Measurements from ENCODE around the gene CPB1.

CPB1 gene

DNA sequence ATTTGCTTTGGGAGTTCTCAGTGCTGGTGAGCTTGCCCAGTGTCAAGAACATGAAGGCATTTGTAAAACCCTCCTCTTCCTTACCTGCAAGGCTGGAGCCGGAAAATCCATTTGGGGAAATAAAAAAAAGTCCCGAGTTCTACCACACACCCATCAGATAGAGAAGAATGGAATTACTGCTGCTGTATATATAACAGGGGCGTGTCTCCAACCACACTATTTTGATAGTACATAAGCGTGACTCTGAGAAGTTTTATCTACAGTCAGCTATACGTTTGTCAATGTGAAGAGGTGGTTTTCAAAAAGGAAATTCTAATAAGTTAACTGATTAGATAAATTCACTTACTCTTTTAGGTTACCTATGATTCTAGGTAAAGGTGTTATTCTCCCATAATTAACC, 36.2 kb downstream of the CPB1 start:
- H3K9ac ChIP-seq (ENCODE audit: low read depth, low read length), result no peak overlapping the region
- no peaks in the 10 kb centered on the region for H3K9me3 ChIP-seq (ENCODE audit: control insufficient read depth, insufficient read depth, low read length)
- no peak overlapping the region for H3K4me3 ChIP-seq (ENCODE audit: low read depth, low read length)
- H3K36me3 ChIP-seq (ENCODE audit: control insufficient read depth, insufficient read depth, low read length), result no peaks in the 10 kb centered on the region
- no peaks in the 10 kb centered on the region for H3K27me3 ChIP-seq (ENCODE audit: control insufficient read depth, insufficient read depth, low read length)
- H3K4me1 ChIP-seq (ENCODE audit: control insufficient read depth, insufficient read depth, low read length), result no peaks in the 10 kb centered on the region

DNA sequence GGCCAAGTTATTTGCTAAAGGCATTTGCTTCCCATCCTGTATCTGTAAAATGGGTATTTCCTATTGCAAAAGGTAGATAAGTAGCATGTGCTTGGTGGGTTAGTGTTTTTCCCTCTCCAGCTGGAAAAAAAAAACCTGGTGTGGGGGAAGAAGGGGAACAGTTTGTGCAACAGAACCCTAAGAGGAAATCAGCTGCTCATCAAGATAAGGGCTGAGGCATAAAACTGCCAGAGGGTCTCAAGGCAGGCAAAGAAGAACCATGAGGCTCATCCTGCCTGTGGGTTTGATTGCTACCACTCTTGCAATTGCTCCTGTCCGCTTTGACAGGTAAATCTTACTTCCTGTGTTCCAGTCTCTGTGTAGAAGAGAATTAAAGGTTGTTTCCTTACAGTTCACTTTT, 37.4 kb downstream of the CPB1 start, which contains the start of gene CPA3:
CPA3 (plus strand) TSS at position 248 of the 400 bp plus-strand sequence; CDS start at position 260, 12 bp downstream.
- no peaks in the 10 kb centered on the region for H3K36me3 ChIP-seq (ENCODE audit: control insufficient read depth, insufficient read depth, low read length)
- H3K9ac ChIP-seq (ENCODE audit: low read depth, low read length), result no peak within 1 kb of the TSS
- H3K4me3 ChIP-seq (ENCODE audit: low read depth, low read length), result no peak within 1 kb of the TSS
- no peaks in the 10 kb centered on the region for H3K27me3 ChIP-seq (ENCODE audit: control insufficient read depth, insufficient read depth, low read length)
- no peaks in the 10 kb centered on the region for H3K4me1 ChIP-seq (ENCODE audit: control insufficient read depth, insufficient read depth, low read length)
- H3K9me3 ChIP-seq (ENCODE audit: control insufficient read depth, insufficient read depth, low read length), result no peaks in the 10 kb centered on the region

DNA sequence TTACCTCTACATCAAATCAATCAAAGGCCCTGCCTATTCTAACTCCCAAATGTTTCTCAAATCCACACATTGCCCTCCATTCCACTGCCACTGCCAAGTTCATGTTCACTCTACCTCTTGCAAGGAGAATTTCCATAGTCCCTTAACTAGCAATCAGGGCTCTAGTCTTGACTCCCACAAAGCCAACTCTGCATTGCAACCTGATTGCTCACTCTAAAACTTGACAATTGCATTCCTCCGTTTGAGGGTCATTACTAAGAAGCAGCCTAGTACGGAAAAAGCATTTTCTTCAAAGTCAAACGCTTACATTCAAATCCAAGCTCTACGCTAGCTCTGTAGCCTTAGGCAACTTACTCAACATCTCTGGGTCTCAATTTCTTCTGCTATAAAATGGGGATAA, 38.6 kb downstream of the CPB1 start:
- H3K36me3 ChIP-seq (ENCODE audit: control insufficient read depth, insufficient read depth, low read length), result no peaks in the 10 kb centered on the region
- no peak overlapping the region for H3K4me3 ChIP-seq (ENCODE audit: low read depth, low read length)
- no peak overlapping the region for H3K9ac ChIP-seq (ENCODE audit: low read depth, low read length)
- no peaks in the 10 kb centered on the region for H3K4me1 ChIP-seq (ENCODE audit: control insufficient read depth, insufficient read depth, low read length)
- no peaks in the 10 kb centered on the region for H3K9me3 ChIP-seq (ENCODE audit: control insufficient read depth, insufficient read depth, low read length)
- no peaks in the 10 kb centered on the region for H3K27me3 ChIP-seq (ENCODE audit: control insufficient read depth, insufficient read depth, low read length)

DNA sequence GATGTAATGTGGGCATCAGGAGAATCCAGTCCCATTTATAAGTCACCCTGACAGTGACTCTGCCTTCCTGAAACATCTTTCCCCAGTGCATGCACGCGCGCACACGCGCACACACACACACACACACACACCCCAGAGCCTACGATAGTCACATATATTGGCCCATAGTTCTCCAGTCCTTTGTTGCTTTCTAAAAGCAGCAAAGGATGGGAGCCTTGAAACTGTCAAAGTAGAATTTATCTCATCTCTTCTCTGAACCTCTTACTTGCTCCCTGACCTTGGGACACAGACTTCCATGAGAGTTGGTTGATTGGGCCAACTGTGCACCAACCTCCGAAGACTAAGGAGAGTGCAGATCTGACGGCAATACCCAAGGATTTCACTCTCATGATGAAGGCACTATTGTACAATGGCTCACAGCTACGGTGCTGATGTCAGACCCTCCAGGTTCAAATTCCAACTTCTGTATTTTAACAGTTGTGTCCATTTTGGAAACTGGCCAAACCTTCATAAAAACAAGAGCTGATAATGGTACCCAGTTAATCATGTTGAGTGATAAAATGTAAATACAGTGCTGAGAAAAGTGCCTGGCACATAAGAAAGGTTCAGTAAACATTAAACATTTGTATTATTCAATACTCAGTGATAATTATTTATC, 45.8 kb downstream of the CPB1 start:
- Histone ChIP-seq H3K4me1 (ENCODE audit: control insufficient read depth, insufficient read depth, low read length) (no peaks in the 10 kb centered on the region), H3K4me3 (ENCODE audit: low read depth, low read length) (no peak overlapping the region), H3K9ac (ENCODE audit: low read depth, low read length) (no peak overlapping the region), H3K27me3 (ENCODE audit: control insufficient read depth, insufficient read depth, low read length) (no peaks in the 10 kb centered on the region), H3K9me3 (ENCODE audit: control insufficient read depth, insufficient read depth, low read length) (no peaks in the 10 kb centered on the region), H3K36me3 (ENCODE audit: control insufficient read depth, insufficient read depth, low read length) (no peaks in the 10 kb centered on the region)

DNA sequence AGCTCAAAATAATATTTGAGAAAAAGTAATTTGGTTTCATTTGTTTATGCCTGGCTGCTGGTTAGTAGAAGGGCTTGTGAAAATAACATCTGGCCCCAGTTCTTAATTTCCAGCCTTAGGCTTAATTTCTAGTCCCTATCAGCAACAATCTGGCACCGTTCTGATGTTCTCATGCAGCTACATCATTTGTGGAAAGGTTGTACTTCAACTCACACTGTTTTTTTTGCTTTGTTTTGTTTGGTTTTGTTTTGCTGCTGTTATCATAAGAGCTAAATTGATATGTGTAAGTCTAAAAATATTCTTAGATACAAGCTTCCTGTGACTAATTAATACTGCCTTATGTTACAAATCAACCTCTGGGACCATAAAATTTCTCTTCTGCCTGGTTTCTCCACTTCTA, 46.4 kb downstream of the CPB1 start:
- Histone ChIP-seq H3K27me3 (ENCODE audit: control insufficient read depth, insufficient read depth, low read length) (no peaks in the 10 kb centered on the region), H3K4me3 (ENCODE audit: low read depth, low read length) (no peak overlapping the region), H3K9ac (ENCODE audit: low read depth, low read length) (no peak overlapping the region), H3K36me3 (ENCODE audit: control insufficient read depth, insufficient read depth, low read length) (no peaks in the 10 kb centered on the region), H3K9me3 (ENCODE audit: control insufficient read depth, insufficient read depth, low read length) (no peaks in the 10 kb centered on the region), H3K4me1 (ENCODE audit: control insufficient read depth, insufficient read depth, low read length) (no peaks in the 10 kb centered on the region)

DNA sequence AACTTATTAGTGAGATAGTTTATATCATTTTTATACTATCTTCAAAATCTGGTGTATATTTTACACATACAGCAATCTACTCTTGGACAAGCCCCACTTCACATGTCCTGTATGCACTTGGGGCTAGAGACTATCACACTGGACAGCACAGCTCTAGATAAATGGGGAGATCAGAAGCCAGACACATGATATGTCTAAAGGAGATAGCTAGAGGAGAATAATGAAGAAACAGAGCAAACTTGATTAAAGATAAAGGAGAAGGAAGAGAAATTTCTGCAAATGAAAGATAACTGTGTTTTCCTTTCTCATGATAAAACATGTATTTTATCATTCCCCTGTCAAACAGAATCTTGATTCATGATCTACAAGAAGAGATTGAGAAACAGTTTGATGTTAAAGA, 50.5 kb downstream of the CPB1 start:
- no peaks in the 10 kb centered on the region for H3K36me3 ChIP-seq (ENCODE audit: control insufficient read depth, insufficient read depth, low read length)
- no peak overlapping the region for H3K4me3 ChIP-seq (ENCODE audit: low read depth, low read length)
- no peaks in the 10 kb centered on the region for H3K27me3 ChIP-seq (ENCODE audit: control insufficient read depth, insufficient read depth, low read length)
- no peak overlapping the region for H3K9ac ChIP-seq (ENCODE audit: low read depth, low read length)
- H3K4me1 ChIP-seq (ENCODE audit: control insufficient read depth, insufficient read depth, low read length), result no peaks in the 10 kb centered on the region
- no peaks in the 10 kb centered on the region for H3K9me3 ChIP-seq (ENCODE audit: control insufficient read depth, insufficient read depth, low read length)

DNA sequence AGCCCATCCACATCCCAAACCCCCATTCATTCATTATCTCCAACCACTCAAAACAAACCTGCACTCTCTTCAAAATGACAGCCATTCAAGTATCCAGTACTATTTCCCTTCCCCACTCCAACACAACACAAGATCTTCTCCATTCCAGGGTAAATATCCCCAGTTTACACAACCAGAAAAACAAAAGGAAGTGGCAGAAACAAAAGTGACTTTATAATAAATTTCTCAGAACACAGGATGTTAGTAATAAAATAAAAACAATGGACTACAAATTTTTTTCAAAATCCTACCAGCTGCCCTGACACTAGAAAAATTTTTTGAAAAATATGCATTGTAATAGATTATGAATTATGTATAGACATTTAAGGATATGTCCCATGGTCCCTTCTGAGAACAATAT, 51.6 kb downstream of the CPB1 start:
- Histone ChIP-seq H3K9ac (ENCODE audit: low read depth, low read length) (no peak overlapping the region), H3K4me1 (ENCODE audit: control insufficient read depth, insufficient read depth, low read length) (no peaks in the 10 kb centered on the region), H3K36me3 (ENCODE audit: control insufficient read depth, insufficient read depth, low read length) (no peaks in the 10 kb centered on the region), H3K4me3 (ENCODE audit: low read depth, low read length) (no peak overlapping the region), H3K9me3 (ENCODE audit: control insufficient read depth, insufficient read depth, low read length) (no peaks in the 10 kb centered on the region), H3K27me3 (ENCODE audit: control insufficient read depth, insufficient read depth, low read length) (no peaks in the 10 kb centered on the region)

DNA sequence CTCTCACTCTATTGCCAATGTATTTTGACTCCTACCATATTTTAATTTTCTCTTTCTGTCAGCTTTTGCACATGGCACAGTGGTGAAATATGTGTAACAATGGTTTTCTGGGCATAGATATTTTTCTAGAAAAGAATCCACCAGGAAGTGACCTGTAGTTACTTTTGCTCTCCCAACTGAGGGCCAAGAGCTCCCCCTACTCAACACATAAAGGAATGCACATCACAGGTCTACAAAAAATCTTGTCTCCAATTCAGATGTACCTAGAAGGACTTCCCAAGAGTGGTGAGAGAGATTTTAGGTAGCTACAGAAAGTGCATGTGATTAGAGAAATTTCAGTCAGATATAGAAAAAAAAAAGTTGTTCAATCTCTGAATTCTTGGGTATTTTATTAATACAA, 53.1 kb downstream of the CPB1 start:
- Histone ChIP-seq H3K9me3 (ENCODE audit: control insufficient read depth, insufficient read depth, low read length) (no peaks in the 10 kb centered on the region), H3K4me3 (ENCODE audit: low read depth, low read length) (no peak overlapping the region), H3K36me3 (ENCODE audit: control insufficient read depth, insufficient read depth, low read length) (no peaks in the 10 kb centered on the region), H3K27me3 (ENCODE audit: control insufficient read depth, insufficient read depth, low read length) (no peaks in the 10 kb centered on the region), H3K4me1 (ENCODE audit: control insufficient read depth, insufficient read depth, low read length) (no peaks in the 10 kb centered on the region), H3K9ac (ENCODE audit: low read depth, low read length) (no peak overlapping the region)

DNA sequence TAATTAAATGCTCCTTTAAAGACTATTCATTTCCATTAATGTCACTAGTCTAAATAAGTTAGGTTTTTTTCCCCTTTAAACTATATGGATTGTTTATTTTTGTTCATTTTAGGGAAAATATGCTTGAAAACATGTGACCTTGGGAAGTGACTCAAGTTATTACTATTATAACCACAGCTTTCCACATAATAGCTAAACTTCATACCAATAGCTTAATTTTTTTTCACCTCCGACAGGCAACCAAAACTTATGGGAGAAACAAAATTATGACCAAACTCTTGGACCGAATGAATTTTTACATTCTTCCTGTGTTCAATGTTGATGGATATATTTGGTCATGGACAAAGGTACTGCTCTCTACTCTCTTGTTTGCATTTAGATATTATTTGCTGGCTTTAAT, 53.7 kb downstream of the CPB1 start:
- no peaks in the 10 kb centered on the region for H3K4me1 ChIP-seq (ENCODE audit: control insufficient read depth, insufficient read depth, low read length)
- no peaks in the 10 kb centered on the region for H3K27me3 ChIP-seq (ENCODE audit: control insufficient read depth, insufficient read depth, low read length)
- H3K9ac ChIP-seq (ENCODE audit: low read depth, low read length), result no peak overlapping the region
- H3K4me3 ChIP-seq (ENCODE audit: low read depth, low read length), result no peak overlapping the region
- H3K9me3 ChIP-seq (ENCODE audit: control insufficient read depth, insufficient read depth, low read length), result no peaks in the 10 kb centered on the region
- H3K36me3 ChIP-seq (ENCODE audit: control insufficient read depth, insufficient read depth, low read length), result no peaks in the 10 kb centered on the region

DNA sequence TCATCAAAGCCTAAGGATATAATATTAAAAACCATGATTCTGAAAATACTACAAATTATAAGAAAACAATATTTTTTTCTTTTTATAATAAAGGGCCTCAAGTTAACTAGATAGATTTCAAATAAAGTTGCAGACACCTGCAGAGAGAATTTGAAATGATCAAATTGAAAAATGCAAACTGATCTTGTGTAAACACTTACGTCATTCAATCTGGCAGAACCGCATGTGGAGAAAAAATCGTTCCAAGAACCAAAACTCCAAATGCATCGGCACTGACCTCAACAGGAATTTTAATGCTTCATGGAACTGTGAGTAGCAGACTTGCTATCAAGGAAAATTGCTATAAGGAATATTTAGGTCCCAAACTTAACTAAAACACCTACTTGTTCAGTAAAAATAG, 54.7 kb downstream of the CPB1 start:
- H3K27me3 ChIP-seq (ENCODE audit: control insufficient read depth, insufficient read depth, low read length), result no peaks in the 10 kb centered on the region
- no peak overlapping the region for H3K4me3 ChIP-seq (ENCODE audit: low read depth, low read length)
- H3K9me3 ChIP-seq (ENCODE audit: control insufficient read depth, insufficient read depth, low read length), result no peaks in the 10 kb centered on the region
- H3K9ac ChIP-seq (ENCODE audit: low read depth, low read length), result no peak overlapping the region
- H3K36me3 ChIP-seq (ENCODE audit: control insufficient read depth, insufficient read depth, low read length), result no peaks in the 10 kb centered on the region
- H3K4me1 ChIP-seq (ENCODE audit: control insufficient read depth, insufficient read depth, low read length), result no peaks in the 10 kb centered on the region

DNA sequence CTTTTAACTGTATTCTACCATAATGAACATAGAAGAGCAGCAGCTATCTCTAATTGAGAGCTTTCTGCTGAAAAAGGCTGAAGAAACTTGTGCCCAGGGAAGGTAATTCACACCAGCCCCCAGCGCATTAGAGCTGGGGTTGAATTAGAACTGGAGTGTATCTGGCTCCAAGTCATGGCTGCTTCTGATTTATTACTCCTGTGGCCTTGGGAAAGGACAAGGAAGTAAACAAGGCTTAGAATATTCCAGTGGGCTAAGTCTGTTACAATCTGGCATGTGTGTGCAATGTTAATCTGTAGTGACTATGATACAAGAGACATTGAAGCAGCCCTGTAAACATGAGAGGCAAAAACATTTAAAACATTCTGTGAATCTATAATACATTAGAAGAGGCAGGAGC, 55.6 kb downstream of the CPB1 start:
- Histone ChIP-seq H3K4me3 (ENCODE audit: low read depth, low read length) (no peak overlapping the region), H3K27me3 (ENCODE audit: control insufficient read depth, insufficient read depth, low read length) (no peaks in the 10 kb centered on the region), H3K36me3 (ENCODE audit: control insufficient read depth, insufficient read depth, low read length) (no peaks in the 10 kb centered on the region), H3K9ac (ENCODE audit: low read depth, low read length) (no peak overlapping the region), H3K9me3 (ENCODE audit: control insufficient read depth, insufficient read depth, low read length) (no peaks in the 10 kb centered on the region), H3K4me1 (ENCODE audit: control insufficient read depth, insufficient read depth, low read length) (no peaks in the 10 kb centered on the region)

DNA sequence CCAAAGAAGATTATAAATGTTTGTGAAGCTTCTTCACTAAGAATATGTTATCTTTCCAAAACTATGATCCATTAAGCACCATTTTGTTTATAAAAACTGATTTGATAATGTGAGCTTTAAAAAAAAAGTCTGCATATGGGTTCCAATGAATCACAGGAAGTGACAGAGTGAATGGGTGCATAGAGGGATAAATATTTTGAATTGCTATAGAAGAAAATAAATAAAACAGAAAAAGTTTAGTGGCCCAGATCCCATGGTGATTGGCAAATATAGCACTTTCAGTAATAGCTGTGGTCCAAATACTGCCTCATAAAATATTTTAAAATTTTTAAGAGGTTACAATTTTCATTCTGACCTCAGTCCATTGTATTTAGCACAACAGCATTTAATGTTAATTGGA, 56.6 kb downstream of the CPB1 start:
- Histone ChIP-seq H3K4me1 (ENCODE audit: control insufficient read depth, insufficient read depth, low read length) (no peaks in the 10 kb centered on the region), H3K9me3 (ENCODE audit: control insufficient read depth, insufficient read depth, low read length) (no peaks in the 10 kb centered on the region), H3K4me3 (ENCODE audit: low read depth, low read length) (no peak overlapping the region), H3K36me3 (ENCODE audit: control insufficient read depth, insufficient read depth, low read length) (no peaks in the 10 kb centered on the region), H3K27me3 (ENCODE audit: control insufficient read depth, insufficient read depth, low read length) (no peaks in the 10 kb centered on the region), H3K9ac (ENCODE audit: low read depth, low read length) (no peak overlapping the region)
